Transverse colon (tissue), 4 donors: ENCODE measurements around the gene ARL11. TPM values are rescaled to one million over a fixed set of nuclear protein-coding genes. Genes with fewer than 3 reads are reported as not detected.
A peak's percentile ranks its signal among the peaks of the same experiment; 100 is the strongest.

Experiments
- DNase-seq: peaks from one replicate; pipeline ENCODE4 v3.0.0-alpha.2; 2019
- H3K27ac ChIP-seq, 4 donors: fragments of 200-600 bp; sonication (generic); 2 replicates each; pipeline ENCODE4 v1.5.1; 2016 to 2018; ENCODE audit warnings: inconsistent platforms in 4 of 4
- H3K27me3 ChIP-seq: fragments of 200-600 bp; sonication (generic); 2 replicates; pipeline ENCODE4 v1.5.1; 2017; ENCODE audit warnings: inconsistent platforms
- H3K36me3 ChIP-seq, 4 donors: fragments of 200-600 bp; sonication (generic); 2 replicates each; pipeline ENCODE4 v1.5.1; 2017 to 2019; ENCODE audit warnings: inconsistent platforms in 4 of 4
- H3K4me1 ChIP-seq, 4 donors: fragments of 200-600 bp; sonication (generic); 2 replicates each; pipeline ENCODE4 v1.5.1; 2017 to 2020; ENCODE audit warnings: inconsistent platforms in 4 of 4
- H3K4me3 ChIP-seq, 4 donors: fragments of 200-600 bp; sonication (generic); 1 replicate in 1 of 4; 2 replicates in 3 of 4; pipeline versions ENCODE4 v1.5.1 to v1.6.1; 2017 to 2019; ENCODE audit warnings: inconsistent platforms in 4 of 4
- H3K9me3 ChIP-seq, 2 donors: fragments of 200-600 bp; sonication (generic); 2 replicates each; pipeline ENCODE4 v1.5.1; 2017 to 2019; ENCODE audit warnings: inconsistent platforms in 2 of 2
- CTCF ChIP-seq, 5 experiments: fragments of 200-600 bp in 3 of 5; fragments of 450-650 bp in 2 of 5; sonication (generic) in 3 of 5; IDR thresholded peaks; 1 replicate in 2 of 5; 2 replicates in 3 of 5; pipeline ENCODE4 v1.5.1; 2016 to 2017; ENCODE audit warnings: antibody characterized with exemption in 5 of 5, inconsistent platforms in 3 of 5, mild to moderate bottlenecking in 2 of 5, moderate library complexity in 1 of 5
- EP300 ChIP-seq: sonication (generic); formaldehyde crosslinking; IDR thresholded peaks from one replicate; pipeline ENCODE4 v1.6.1; 2017; ENCODE audit warnings: antibody characterized with exemption, low read depth
- POLR2A ChIP-seq: fragments of 450-650 bp; IDR thresholded peaks from one replicate; pipeline ENCODE4 v1.6.1; 2016; ENCODE audit warnings: antibody characterized with exemption, mild to moderate bottlenecking, moderate library complexity
- POLR2AphosphoS5 ChIP-seq, 3 donors: sonication (generic); formaldehyde crosslinking; IDR thresholded peaks; one replicate each; pipeline ENCODE4 v1.6.1; 2016; ENCODE audit warnings: antibody characterized with exemption in 3 of 3
- WGBS, 2 donors: methylation state at CpG; one replicate each; pipeline ENCODE4 v1.1.5; 2018; ENCODE audit warnings: low coverage in 1 of 2; 5-methylcytosine and 5-hydroxymethylcytosine counted together
- in situ Hi-C, 4 donors: fragments of 200-750 bp; cut with MboI; loops; one replicate each; pipeline versions ENCODE4 v1.15.0 to v1.15.1; 2017; ENCODE audit warnings: low sequenced_read_pairs in 3 of 4, low pct_ligation_motif_present in 1 of 4, low pct_unique_long_range_greater_than_20kb in 1 of 4
- intact Hi-C: fragments of 100-400 bp; cut with DNase I; formaldehyde crosslinking; loops from one replicate; pipeline ENCODE4 v1.15.1; 2023; ENCODE audit warnings: low total_unique reads
- total RNA-seq, 4 donors: library from RNA; depleted of rRNA; stranded (reverse); fragments of >200 nt; gene quantifications; one replicate each; pipeline ENCODE4 v1.1.0, GENCODE V29; 2016

ARL11 gene
- total RNA-seq, 4 donors from 2014 or later, result 0.68 to 0.79 TPM; not detected in 2

GRCh38 chr13:49629196-49629938 is 1.1 kb downstream of the ARL11 start:
- Histone ChIP-seq H3K9me3 (no peaks in the 10 kb centered on the region), H3K4me3 (peak overlapping the region in 1 of 4 donors; percentile 42), H3K36me3 (no peaks in the 10 kb centered on the region), H3K4me1 (peaks cover 4 to 18% (median 7%) of the 10 kb centered on the region in 4 donors), H3K27ac (peak overlapping the region in 1 of 4 donors; percentile 43), H3K27me3 (no peaks in the 10 kb centered on the region)
- intact Hi-C loops (no loop called here), in situ Hi-C loops (no loop called here)
- no peak for DNase-seq
- TF ChIP-seq POLR2A (no peak), POLR2AphosphoS5 (IDR thresholded peaks at IDR 0.05) (no peak), EP300 (no peak), CTCF (IDR thresholded peaks at IDR 0.05) (no peak)
- WGBS, 2 donors, result 52 to 66% methylated on average over 2 to 8 of the region's 8 CpGs

GRCh38 chr13:49629947-49630346 is 1.6 kb downstream of the ARL11 start:
- no peak for DNase-seq

GRCh38 chr13:49630580-49630979 is 2.3 kb downstream of the ARL11 start:
- Histone ChIP-seq H3K36me3 (no peaks in the 10 kb centered on the region), H3K9me3 (no peaks in the 10 kb centered on the region), H3K4me1 (peaks cover 2 to 12% (median 4%) of the 10 kb centered on the region in 4 donors), H3K27me3 (no peaks in the 10 kb centered on the region), H3K4me3 (no peak overlapping the region), H3K27ac (no peak overlapping the region)
- in situ Hi-C loops, result no loop called here
- TF ChIP-seq CTCF (IDR thresholded peaks at IDR 0.05) (no peak), POLR2A (no peak), EP300 (no peak), POLR2AphosphoS5 (IDR thresholded peaks at IDR 0.05) (no peak)
- WGBS, 2 donors, result 95% methylated on average over 11 of the region's 16 CpGs; no CpG with 5 or more reads in 1 of the 2 donors
- DNase-seq, result no peak
- intact Hi-C loops, result no loop called here

More at GRCh38 chr13:49629947-49630346, 1.6 kb downstream of the ARL11 start:
- 80 to 90% methylated on average over 2 to 4 of the region's 4 CpGs for WGBS, 2 donors
- H3K9me3 ChIP-seq, result no peaks in the 10 kb centered on the region
- intact Hi-C loops (no loop called here), in situ Hi-C loops (no loop called here)
- no peaks in the 10 kb centered on the region for H3K36me3 ChIP-seq
- H3K27me3 ChIP-seq, result no peaks in the 10 kb centered on the region
- TF ChIP-seq POLR2A (no peak), CTCF (IDR thresholded peaks at IDR 0.05) (no peak), EP300 (no peak), POLR2AphosphoS5 (IDR thresholded peaks at IDR 0.05) (no peak)
- H3K4me3 ChIP-seq, result no peak overlapping the region
- H3K27ac ChIP-seq, result no peak overlapping the region
- H3K4me1 ChIP-seq, result peaks cover 4 to 18% (median 7%) of the 10 kb centered on the region in 4 donors

GRCh38 chr13:49632156-49632555 is 3.8 kb downstream of the ARL11 start:
- TF ChIP-seq POLR2A, result no peak
- no peak for TF ChIP-seq EP300
- no peak for TF ChIP-seq POLR2AphosphoS5 (IDR thresholded peaks at IDR 0.05)
- no peak for TF ChIP-seq CTCF (IDR thresholded peaks at IDR 0.05)
- Histone ChIP-seq H3K4me3 (no peak overlapping the region), H3K4me1 (peaks cover 0 to 8% (median 2%) of the 10 kb centered on the region in 4 donors), H3K27ac (no peak overlapping the region), H3K9me3 (no peaks in the 10 kb centered on the region), H3K36me3 (no peaks in the 10 kb centered on the region), H3K27me3 (no peaks in the 10 kb centered on the region)
- DNase-seq, result no peak
- 87 to 92% methylated on average over 5 of the region's 5 CpGs for WGBS, 2 donors
- intact Hi-C loops, result no loop called here
- in situ Hi-C loops, result no loop called here
